A673 (cell line): ENCODE measurements around the gene CARF. TPM values are rescaled to one million over a fixed set of nuclear protein-coding genes. Genes with fewer than 3 reads are reported as not detected.

Source experiments
- BruUV-seq: library from RNA; stranded (reverse); fragments of 400-500 nt; replicated peaks from 2 replicates; lab custom pipeline; 2021; lab: Mats Ljungman, UMichigan
- CTCF ChIA-PET: fragments of 300-600 bp; sonication (Branson Sonifier 250); formaldehyde crosslinking; loops from one replicate; lab custom pipeline; 2022; ENCODE audit warnings: antibody characterized with exemption; lab: Charles Lee
- POLR2A ChIA-PET: fragments of 300-600 bp; sonication (Branson Sonifier 250); formaldehyde crosslinking; loops from one replicate; lab custom pipeline; 2022; ENCODE audit warnings: antibody characterized with exemption; ENCODE audit not compliant: low non-redundant PET; lab: Charles Lee
- DNase-seq: peaks from one replicate; pipeline ENCODE4 v3.0.0-alpha.2; 2015; ENCODE audit warnings: low spot score
- H3K27ac ChIP-seq: fragments of 200-600 bp; sonication (generic); 2 replicates; pipeline ENCODE4 v1.5.1; 2016; ENCODE audit warnings: mixed run types, low read depth, mild to moderate bottlenecking, mixed read lengths, antibody characterized with exemption, low read length; ENCODE audit not compliant: poor library complexity, severe bottlenecking
- H3K27me3 ChIP-seq: fragments of 200-600 bp; sonication (generic); replicated peaks from 2 replicates; pipeline ENCODE4 v1.6.1; 2017; ENCODE audit warnings: mixed run types, low read depth, mild to moderate bottlenecking, mixed read lengths, antibody characterized with exemption, low read length; ENCODE audit not compliant: insufficient read depth, poor library complexity
- H3K36me3 ChIP-seq: fragments of 200-600 bp; sonication (generic); 2 replicates; pipeline ENCODE4 v1.6.1; 2016; ENCODE audit warnings: mixed run types, mild to moderate bottlenecking, mixed read lengths, antibody characterized with exemption, low read length; ENCODE audit not compliant: insufficient read depth, poor library complexity, severe bottlenecking
- H3K4me1 ChIP-seq: fragments of 200-600 bp; sonication (generic); 2 replicates; pipeline ENCODE4 v1.6.1; 2017; ENCODE audit warnings: mixed run types, mild to moderate bottlenecking, mixed read lengths, antibody characterized with exemption, low read length; ENCODE audit not compliant: insufficient read depth, poor library complexity, severe bottlenecking
- H3K4me3 ChIP-seq: fragments of 200-600 bp; sonication (generic); 2 replicates; pipeline ENCODE4 v1.5.1; 2016; ENCODE audit warnings: low read depth, mixed run types, mild to moderate bottlenecking, mixed read lengths, low read length; ENCODE audit not compliant: poor library complexity, severe bottlenecking
- H3K9me3 ChIP-seq: fragments of 200-600 bp; sonication (generic); 2 replicates; pipeline ENCODE4 v1.6.1; 2016; ENCODE audit warnings: mixed run types, low read depth, mild to moderate bottlenecking, mixed read lengths, antibody characterized with exemption, low read length; ENCODE audit not compliant: poor library complexity, severe bottlenecking
- EZH2 ChIP-seq: fragments of 200-600 bp; sonication (generic); IDR thresholded peaks from 2 replicates; pipeline ENCODE4 v1.6.1; 2017; ENCODE audit warnings: borderline replicate concordance, low read depth, mild to moderate bottlenecking, mixed read lengths, antibody characterized with exemption, low read length; ENCODE audit not compliant: poor library complexity, severe bottlenecking
- intact Hi-C: fragments of 100-400 bp; cut with micrococcal nuclease; formaldehyde crosslinking; loops from one replicate; pipeline ENCODE4 v1.10.0; 2022; ENCODE audit not compliant: unreplicated experiment
- total RNA-seq: library from RNA; stranded (reverse); gene quantifications from 2 replicates; pipeline ENCODE4 v1.2.3, GENCODE V29; 2021
- TF ChIP-seq, protein P1 (sequence below): fragments of 300-800, 200-600 bp; sonication (generic); conservative IDR thresholded peaks from 2 replicates; pipeline ENCODE4 v1.5.1; 2017; ENCODE audit warnings: low read depth, mild to moderate bottlenecking, antibody characterized with exemption, low read length, moderate library complexity, mixed read lengths

CARF gene
- total RNA-seq, 1 experiment from 2014 or later, result 5.1 TPM

DNA sequence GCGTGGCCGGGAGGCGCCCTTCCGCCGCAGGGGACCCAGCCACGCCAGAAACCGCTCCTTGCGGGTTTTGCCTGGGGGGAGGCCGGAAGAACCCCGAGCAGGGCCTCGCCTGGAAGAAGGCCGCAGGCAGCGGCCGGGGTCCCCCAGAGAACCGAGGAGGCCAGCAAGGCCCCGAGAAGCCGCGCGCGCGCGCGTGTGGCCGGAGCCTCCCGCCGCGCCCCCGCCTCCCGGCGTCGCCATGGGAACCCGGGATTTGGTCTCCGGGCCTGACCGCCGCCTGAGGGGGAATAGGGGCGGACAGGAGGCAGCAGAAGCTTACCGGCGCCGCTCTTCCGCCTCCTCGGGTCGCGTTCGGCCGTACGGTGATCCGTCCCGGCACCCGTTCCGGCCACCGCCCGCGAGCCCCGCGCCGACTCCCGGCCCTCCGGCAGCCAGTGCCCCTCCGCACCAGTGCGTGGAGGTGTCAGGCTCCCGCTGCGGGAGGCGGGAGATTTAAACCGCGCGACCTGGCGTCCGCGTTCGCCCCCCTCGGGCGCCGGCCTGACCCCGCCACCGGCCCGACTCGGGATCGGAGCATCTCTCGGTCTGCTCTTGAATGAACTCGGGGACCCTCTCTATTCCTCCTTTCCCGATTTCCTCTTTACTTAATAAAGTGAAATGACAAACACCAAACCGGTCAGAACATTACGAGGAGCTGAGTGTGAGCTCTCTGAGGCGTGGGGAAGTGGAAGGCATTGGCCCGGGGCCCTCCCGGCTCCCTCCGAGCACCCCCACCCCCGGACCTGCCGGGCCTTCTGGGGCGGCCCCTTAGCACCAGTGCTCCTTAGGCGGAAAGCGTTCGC lies 40.6 kb upstream of the CARF start, which contains the start of gene ICA1L:
Gene ICA1L, minus strand, starts transcription at position 467 of the 842 bp plus-strand sequence. CDS start 42,757 bp downstream, outside the sequence.
- POLR2A ChIA-PET, result no interaction called here
- Histone ChIP-seq H3K27ac (peak within 1 kb of the TSS; percentile 76), H3K4me3 (peak within 1 kb of the TSS; percentile 84), H3K4me1 (peaks cover 5% of the 10 kb centered on the region), H3K9me3 (no peaks in the 10 kb centered on the region), H3K36me3 (no peaks in the 10 kb centered on the region), H3K27me3 (no peaks in the 10 kb centered on the region)
- peak; percentile 66 for DNase-seq
- intact Hi-C loops, result loop anchor here (5.0 kb wide), 2 partner anchors 234 to 284 kb away; no protein-coding TSS in a partner anchor
- CTCF ChIA-PET, result no interaction called here
- BruUV-seq, result no TSS peak
- TF ChIP-seq, protein P1, sequence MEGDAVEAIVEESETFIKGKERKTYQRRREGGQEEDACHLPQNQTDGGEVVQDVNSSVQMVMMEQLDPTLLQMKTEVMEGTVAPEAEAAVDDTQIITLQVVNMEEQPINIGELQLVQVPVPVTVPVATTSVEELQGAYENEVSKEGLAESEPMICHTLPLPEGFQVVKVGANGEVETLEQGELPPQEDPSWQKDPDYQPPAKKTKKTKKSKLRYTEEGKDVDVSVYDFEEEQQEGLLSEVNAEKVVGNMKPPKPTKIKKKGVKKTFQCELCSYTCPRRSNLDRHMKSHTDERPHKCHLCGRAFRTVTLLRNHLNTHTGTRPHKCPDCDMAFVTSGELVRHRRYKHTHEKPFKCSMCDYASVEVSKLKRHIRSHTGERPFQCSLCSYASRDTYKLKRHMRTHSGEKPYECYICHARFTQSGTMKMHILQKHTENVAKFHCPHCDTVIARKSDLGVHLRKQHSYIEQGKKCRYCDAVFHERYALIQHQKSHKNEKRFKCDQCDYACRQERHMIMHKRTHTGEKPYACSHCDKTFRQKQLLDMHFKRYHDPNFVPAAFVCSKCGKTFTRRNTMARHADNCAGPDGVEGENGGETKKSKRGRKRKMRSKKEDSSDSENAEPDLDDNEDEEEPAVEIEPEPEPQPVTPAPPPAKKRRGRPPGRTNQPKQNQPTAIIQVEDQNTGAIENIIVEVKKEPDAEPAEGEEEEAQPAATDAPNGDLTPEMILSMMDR, result no peak
- no peak for TF ChIP-seq EZH2

DNA sequence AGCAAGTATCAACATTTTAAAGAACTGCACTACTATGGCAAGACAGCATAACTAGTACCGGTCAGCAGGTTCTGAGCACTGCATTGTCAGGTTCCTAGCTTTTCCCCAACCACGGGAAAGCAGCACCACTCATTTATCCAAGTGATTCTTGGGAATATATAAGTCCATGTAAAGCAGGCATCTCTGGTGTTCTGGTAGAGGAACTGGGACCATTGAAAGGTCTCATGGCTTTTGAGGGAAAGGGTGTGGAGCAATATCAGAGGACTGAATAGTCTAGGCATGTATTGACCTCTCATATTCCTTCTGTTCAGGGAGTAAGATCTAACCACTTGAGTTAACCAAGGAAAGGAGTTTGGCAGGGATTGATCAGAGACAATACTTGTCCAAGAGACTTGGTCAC lies 34.4 kb upstream of the CARF start:
- Histone ChIP-seq H3K27ac (no peak overlapping the region), H3K9me3 (no peaks in the 10 kb centered on the region), H3K4me3 (no peak overlapping the region), H3K36me3 (peaks cover 19% of the 10 kb centered on the region), H3K27me3 (no peaks in the 10 kb centered on the region), H3K4me1 (no peaks in the 10 kb centered on the region)
- DNase-seq, result no peak
- intact Hi-C loops, result no loop called here
- no TSS peak for BruUV-seq
- ChIA-PET CTCF (no interaction called here), POLR2A (no interaction called here)
- no peak for TF ChIP-seq EZH2
- TF ChIP-seq, protein P1, result no peak

DNA sequence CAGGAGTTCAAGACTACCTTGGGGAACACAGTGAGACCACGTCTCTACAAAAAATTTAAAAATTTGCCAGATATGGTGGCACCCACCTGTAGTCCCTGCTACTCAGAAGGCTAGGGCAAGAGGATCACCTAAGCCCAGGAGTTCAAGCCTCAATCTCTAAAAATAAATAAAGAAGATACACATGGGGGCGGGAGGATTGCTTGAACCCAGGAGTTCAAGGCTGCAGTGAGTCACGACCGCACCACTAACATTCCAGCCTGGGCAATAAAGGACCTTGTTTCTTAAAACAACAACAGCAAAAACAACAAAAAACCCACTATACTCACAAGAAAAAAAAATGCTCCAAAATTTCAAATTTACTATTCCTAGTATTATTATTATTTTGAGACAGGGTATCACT lies 30.5 kb upstream of the CARF start:
- CTCF ChIA-PET, result no interaction called here
- no peaks in the 10 kb centered on the region for H3K4me1 ChIP-seq
- intact Hi-C loops, result no loop called here
- H3K9me3 ChIP-seq, result no peaks in the 10 kb centered on the region
- DNase-seq, result no peak
- POLR2A ChIA-PET, result no interaction called here
- no TSS peak for BruUV-seq
- no peaks in the 10 kb centered on the region for H3K27me3 ChIP-seq
- H3K4me3 ChIP-seq, result no peak overlapping the region
- H3K27ac ChIP-seq, result no peak overlapping the region
- H3K36me3 ChIP-seq, result peaks cover 32% of the 10 kb centered on the region
- TF ChIP-seq EZH2, result no peak
- TF ChIP-seq, protein P1, result no peak
